Measurements from ENCODE around the gene SARNP. TPM values are rescaled to one million over a fixed set of nuclear protein-coding genes. Genes with fewer than 3 reads are reported as not detected.
A peak's percentile ranks its signal among the peaks of the same experiment; 100 is the strongest.

Gene SARNP
- polyA plus RNA-seq, 1 of the 3 experiments (the other 2 are of a cell fraction): 65.8 TPM

DNA sequence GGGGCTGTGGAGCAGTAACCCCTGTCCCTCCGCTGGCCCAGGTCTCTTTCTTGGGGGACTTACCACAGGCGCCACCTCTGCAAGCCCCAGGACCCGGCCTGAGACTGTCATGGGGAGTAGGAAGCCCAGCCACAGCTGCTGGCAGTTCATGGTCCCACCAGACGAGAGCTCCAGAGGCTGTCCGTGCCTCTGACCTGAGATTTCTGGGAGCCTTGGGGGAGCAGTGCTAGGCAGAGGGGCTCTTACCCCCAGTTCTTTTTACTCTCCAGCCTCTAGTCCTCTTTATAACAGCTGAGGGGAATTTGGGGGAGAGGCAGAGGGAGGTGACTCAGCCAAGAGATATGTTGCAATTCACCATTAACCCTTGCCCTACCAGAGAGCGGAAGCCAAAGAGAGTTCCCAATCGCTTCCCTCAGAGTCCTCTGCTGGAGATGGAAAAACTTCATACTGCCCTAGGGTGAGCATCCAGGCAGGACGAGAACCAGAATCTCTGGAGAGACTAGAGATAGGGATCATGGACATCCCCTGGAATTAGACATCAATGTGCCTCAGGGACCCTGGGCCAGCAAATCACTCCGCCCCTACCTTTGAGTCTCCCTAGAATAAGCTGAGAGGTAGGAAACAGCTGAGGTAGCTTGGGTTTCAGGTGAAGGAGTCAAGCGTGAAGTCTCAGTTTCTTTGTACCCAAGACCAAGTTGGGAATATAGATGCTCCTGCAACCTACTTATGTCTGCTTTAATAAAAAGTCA is 25.3 kb upstream of the SARNP start, which contains the start of gene MMP19:
Gene MMP19 (minus strand): TSS at position 256 of the 749 bp plus-strand sequence. CDS start 106 bp downstream, at position 150.
- Histone ChIP-seq H3K27me3 (ENCODE audit: insufficient read depth) (no peaks in the 10 kb centered on the region), H3K79me2 (ENCODE audit: insufficient read depth) (no peaks in the 10 kb centered on the region), H3K4me1 (ENCODE audit: control insufficient read depth in 1 of 2, insufficient read depth in 2 of 2, low read depth in 1 of 2, low read length in 1 of 2) (peaks cover 7 to 20% of the 10 kb centered on the region in 2 experiments; a peak in 3 of 4 replicates), H2AFZ (ENCODE audit: low read depth) (peak within 1 kb of the TSS; percentile 70; the same call in 1 of the 2 replicates), H3K9ac (peak within 1 kb of the TSS; percentile 34; the same call in 1 of the 2 replicates), H3K4me3 (ENCODE audit: low read depth in 2 of 2, low read length in 1 of 2) (peak within 1 kb of the TSS; percentile 10 to 38; a peak in 2 of 4 replicates), H3K27ac (ENCODE audit: low read depth in 2 of 2, low read length in 1 of 2) (no peak within 1 kb of the TSS), H3F3A (replicated peaks; ENCODE audit: insufficient read depth) (peaks cover 14% of the 10 kb centered on the region), H3K9me2 (no peaks in the 10 kb centered on the region), H3K9me3 (no peaks in the 10 kb centered on the region), H3K36me3 (replicated peaks in 1 of 2; ENCODE audit: control insufficient read depth in 1 of 2, insufficient read depth in 2 of 2, low read length in 1 of 2) (no peaks in the 10 kb centered on the region), H3K4me2 (peak within 1 kb of the TSS; percentile 67; the same call in 1 of the 2 replicates), H4K20me1 (ENCODE audit: insufficient read depth) (no peaks in the 10 kb centered on the region)
- TF ChIP-seq, protein P1, sequence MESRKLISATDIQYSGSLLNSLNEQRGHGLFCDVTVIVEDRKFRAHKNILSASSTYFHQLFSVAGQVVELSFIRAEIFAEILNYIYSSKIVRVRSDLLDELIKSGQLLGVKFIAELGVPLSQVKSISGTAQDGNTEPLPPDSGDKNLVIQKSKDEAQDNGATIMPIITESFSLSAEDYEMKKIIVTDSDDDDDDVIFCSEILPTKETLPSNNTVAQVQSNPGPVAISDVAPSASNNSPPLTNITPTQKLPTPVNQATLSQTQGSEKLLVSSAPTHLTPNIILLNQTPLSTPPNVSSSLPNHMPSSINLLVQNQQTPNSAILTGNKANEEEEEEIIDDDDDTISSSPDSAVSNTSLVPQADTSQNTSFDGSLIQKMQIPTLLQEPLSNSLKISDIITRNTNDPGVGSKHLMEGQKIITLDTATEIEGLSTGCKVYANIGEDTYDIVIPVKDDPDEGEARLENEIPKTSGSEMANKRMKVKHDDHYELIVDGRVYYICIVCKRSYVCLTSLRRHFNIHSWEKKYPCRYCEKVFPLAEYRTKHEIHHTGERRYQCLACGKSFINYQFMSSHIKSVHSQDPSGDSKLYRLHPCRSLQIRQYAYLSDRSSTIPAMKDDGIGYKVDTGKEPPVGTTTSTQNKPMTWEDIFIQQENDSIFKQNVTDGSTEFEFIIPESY (IDR thresholded peaks at IDR 0.05; ENCODE audit: borderline replicate concordance, low read depth): no peak
- TF ChIP-seq GATA2 (CRISPR knock-in tag; IDR thresholded peaks at IDR 0.05) (no peak), FOSL2 (IDR thresholded peaks at IDR 0.05; ENCODE audit: borderline replicate concordance, low read depth) (peak; percentile 39; the same call in 1 of the 2 replicates), JUND (IDR thresholded peaks at IDR 0.05) (peak; percentile 19; the same call in 1 of the 2 replicates)
- POLR2A ChIA-PET: interaction anchor here (0.5 kb wide), 1 partner anchor 1907 kb away, joined by 4 read pairs; no protein-coding TSS in a partner anchor
- CTCF ChIA-PET: interaction anchor here (1.1 to 2.0 kb wide), 3 partner anchors 11 to 105 kb away, joined by 3 to 6 read pairs (median 5); no protein-coding TSS in a partner anchor
- WGBS (ENCODE audit: low lambda C conversion rate): 78% methylated on average over 5 of the region's 10 CpGs
- DNase-seq: no peak

DNA sequence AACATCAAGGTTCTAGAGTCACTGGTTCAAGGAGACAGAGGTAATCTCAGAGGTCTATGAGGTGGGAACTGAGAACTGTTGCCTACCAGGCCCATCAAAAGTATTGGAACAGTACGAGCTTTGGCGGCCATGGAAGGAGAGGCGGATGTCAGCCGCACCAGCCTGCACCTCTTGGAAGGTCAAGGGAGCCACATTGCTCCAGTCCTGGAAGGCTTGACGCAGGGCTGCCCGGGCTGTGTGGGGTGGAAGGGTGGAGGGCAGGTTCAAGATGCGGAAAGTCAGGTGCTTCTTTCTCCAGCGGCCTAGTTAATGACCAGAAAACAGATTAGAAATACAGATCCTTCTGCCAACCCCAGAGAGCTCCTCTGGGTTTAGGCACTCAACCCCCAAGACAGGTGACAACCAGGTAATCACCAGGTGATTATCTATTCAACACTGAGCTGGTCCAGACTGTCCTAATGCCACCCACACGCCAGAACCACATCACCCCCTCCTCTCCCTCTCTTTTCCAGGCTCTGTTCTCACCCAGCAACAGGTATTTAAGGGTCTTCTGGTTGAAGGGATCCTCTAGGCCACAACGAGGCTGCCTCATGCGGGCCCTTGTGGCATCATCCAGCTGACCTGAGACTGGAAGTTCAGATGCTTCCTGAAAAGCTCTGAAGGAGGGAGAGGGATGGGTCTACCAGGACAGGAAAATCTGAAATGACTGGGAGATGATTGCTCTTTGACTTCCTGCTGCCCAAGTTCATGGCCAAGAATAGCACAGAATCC is 23.2 kb upstream of the SARNP start:
- Histone ChIP-seq H2AFZ (ENCODE audit: low read depth) (no peak overlapping the region), H3K9ac (no peak overlapping the region), H3K4me1 (ENCODE audit: control insufficient read depth in 1 of 2, insufficient read depth in 2 of 2, low read depth in 1 of 2, low read length in 1 of 2) (peaks cover 0 to 9% of the 10 kb centered on the region in 2 experiments; a peak in 1 of 4 replicates), H3F3A (replicated peaks; ENCODE audit: insufficient read depth) (no peaks in the 10 kb centered on the region), H3K27ac (ENCODE audit: low read depth in 2 of 2, low read length in 1 of 2) (no peak overlapping the region), H3K36me3 (replicated peaks in 1 of 2; ENCODE audit: control insufficient read depth in 1 of 2, insufficient read depth in 2 of 2, low read length in 1 of 2) (no peaks in the 10 kb centered on the region), H3K9me3 (no peaks in the 10 kb centered on the region), H3K9me2 (no peaks in the 10 kb centered on the region), H3K27me3 (ENCODE audit: insufficient read depth) (no peaks in the 10 kb centered on the region), H3K4me3 (ENCODE audit: low read depth in 2 of 2, low read length in 1 of 2) (no peak overlapping the region), H3K79me2 (ENCODE audit: insufficient read depth) (no peaks in the 10 kb centered on the region), H4K20me1 (ENCODE audit: insufficient read depth) (no peaks in the 10 kb centered on the region), H3K4me2 (no peak overlapping the region)
- WGBS (ENCODE audit: low lambda C conversion rate): 81% methylated on average over 11 of the region's 11 CpGs
- POLR2A ChIA-PET: no interaction called here
- no peak for TF ChIP-seq RAD21 (IDR thresholded peaks at IDR 0.05; ENCODE audit: low read length)
- TF ChIP-seq ELF1 (IDR thresholded peaks at IDR 0.05): no peak
- TF ChIP-seq SIN3A (IDR thresholded peaks at IDR 0.05; ENCODE audit: borderline replicate concordance, low read depth, low read length): no peak
- TF ChIP-seq, protein P2, sequence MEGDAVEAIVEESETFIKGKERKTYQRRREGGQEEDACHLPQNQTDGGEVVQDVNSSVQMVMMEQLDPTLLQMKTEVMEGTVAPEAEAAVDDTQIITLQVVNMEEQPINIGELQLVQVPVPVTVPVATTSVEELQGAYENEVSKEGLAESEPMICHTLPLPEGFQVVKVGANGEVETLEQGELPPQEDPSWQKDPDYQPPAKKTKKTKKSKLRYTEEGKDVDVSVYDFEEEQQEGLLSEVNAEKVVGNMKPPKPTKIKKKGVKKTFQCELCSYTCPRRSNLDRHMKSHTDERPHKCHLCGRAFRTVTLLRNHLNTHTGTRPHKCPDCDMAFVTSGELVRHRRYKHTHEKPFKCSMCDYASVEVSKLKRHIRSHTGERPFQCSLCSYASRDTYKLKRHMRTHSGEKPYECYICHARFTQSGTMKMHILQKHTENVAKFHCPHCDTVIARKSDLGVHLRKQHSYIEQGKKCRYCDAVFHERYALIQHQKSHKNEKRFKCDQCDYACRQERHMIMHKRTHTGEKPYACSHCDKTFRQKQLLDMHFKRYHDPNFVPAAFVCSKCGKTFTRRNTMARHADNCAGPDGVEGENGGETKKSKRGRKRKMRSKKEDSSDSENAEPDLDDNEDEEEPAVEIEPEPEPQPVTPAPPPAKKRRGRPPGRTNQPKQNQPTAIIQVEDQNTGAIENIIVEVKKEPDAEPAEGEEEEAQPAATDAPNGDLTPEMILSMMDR (IDR thresholded peaks at IDR 0.05): no peak
- TF ChIP-seq, protein P3, sequence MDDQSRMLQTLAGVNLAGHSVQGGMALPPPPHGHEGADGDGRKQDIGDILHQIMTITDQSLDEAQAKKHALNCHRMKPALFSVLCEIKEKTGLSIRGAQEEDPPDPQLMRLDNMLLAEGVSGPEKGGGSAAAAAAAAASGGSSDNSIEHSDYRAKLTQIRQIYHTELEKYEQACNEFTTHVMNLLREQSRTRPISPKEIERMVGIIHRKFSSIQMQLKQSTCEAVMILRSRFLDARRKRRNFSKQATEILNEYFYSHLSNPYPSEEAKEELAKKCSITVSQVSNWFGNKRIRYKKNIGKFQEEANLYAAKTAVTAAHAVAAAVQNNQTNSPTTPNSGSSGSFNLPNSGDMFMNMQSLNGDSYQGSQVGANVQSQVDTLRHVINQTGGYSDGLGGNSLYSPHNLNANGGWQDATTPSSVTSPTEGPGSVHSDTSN (IDR thresholded peaks at IDR 0.05): no peak
- TF ChIP-seq MXI1 (IDR thresholded peaks at IDR 0.05; ENCODE audit: low read depth, low read length): no peak
- TF ChIP-seq, protein P4, sequence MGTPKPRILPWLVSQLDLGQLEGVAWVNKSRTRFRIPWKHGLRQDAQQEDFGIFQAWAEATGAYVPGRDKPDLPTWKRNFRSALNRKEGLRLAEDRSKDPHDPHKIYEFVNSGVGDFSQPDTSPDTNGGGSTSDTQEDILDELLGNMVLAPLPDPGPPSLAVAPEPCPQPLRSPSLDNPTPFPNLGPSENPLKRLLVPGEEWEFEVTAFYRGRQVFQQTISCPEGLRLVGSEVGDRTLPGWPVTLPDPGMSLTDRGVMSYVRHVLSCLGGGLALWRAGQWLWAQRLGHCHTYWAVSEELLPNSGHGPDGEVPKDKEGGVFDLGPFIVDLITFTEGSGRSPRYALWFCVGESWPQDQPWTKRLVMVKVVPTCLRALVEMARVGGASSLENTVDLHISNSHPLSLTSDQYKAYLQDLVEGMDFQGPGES (IDR thresholded peaks at IDR 0.05; ENCODE audit: low read depth, low read length): no peak
- no peak for TF ChIP-seq GABPA (IDR thresholded peaks at IDR 0.05; ENCODE audit: low read depth)
- TF ChIP-seq CHD2 (IDR thresholded peaks at IDR 0.05; ENCODE audit: low read length, partially characterized antibody): no peak
- no peak for TF ChIP-seq TEAD4 (IDR thresholded peaks at IDR 0.05; ENCODE audit: borderline replicate concordance, insufficient read depth)
- no peak for TF ChIP-seq FOSL2 (IDR thresholded peaks at IDR 0.05; ENCODE audit: borderline replicate concordance, low read depth)
- TF ChIP-seq MEF2A (IDR thresholded peaks at IDR 0.05; ENCODE audit: borderline replicate concordance, low read depth): no peak
- DNase-seq: no peak
- CTCF ChIA-PET: interaction anchor here (1.3 kb wide), 1 partner anchor 98 kb away, joined by 5 read pairs; no protein-coding TSS in a partner anchor

All from SK-N-SH (cell line).